ENCODE measurements around the gene LRMDA.
"Not testable (repeated sequence)": the region's sequence is repeated elsewhere in the genome, so short reads cannot be mapped to it uniquely, and the experiment has no call there.

The LRMDA gene

DNA sequence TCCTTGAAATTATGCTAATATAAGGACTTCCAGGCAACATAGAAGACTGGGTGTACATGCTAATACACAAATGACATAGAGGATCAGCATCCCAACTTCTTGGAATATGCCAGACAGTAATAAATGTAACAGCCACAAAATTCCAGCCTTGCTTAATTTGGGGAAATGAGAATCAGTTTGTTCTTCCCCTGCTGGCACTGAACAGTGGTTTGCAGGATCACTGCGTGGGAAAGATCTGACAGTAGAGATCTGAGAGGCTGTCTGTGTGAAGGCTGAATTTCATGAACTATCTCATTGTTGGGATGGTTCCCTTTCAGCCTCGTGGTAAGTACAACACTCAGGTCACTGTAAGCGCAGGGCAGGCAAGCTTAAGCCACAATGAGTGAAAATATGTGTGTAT is 1078.0 kb downstream of the LRMDA start:
- no peak for DNase-seq (ENCODE audit: low spot score)

DNA sequence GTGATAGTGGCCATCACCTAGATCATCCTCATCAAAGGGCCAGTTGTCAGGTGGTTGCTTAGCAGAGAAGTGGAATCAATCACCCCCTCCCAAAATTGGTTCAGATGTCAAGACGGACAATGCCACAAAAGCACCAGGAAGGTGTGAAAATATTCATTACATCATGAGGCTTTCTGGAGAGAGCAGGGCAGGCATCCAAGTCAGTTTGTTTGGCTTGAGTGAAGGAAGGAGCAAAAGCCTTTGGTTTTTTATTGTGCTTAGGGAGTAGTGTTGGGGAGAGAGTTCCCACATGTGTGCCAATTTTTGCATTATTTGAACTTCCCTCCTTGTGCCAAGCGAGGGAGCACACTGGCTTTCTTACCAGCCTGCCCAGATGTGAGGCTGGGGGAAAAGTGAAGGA is 1082.9 kb downstream of the LRMDA start:
- no peak for DNase-seq (ENCODE audit: low spot score)

DNA sequence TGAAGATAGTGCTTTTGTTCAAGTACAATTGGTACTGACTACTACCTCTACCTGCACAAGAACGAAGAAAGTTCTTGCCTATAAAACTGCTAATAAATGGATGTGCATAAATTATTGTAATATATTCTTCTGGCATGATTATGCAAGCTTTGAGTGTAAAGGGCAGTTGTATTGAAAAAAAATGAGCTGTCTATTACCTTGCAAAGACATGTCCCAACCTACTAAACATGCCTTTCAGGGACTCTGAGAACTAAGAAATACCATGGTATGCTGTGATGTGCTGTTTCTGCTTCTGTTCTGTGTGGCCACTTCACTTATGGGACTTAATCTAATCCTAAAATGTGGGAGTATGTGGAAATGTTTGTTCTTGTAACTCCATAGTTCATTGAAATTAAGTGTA is 1083.4 kb downstream of the LRMDA start:
- DNase-seq (ENCODE audit: low spot score), result no peak

DNA sequence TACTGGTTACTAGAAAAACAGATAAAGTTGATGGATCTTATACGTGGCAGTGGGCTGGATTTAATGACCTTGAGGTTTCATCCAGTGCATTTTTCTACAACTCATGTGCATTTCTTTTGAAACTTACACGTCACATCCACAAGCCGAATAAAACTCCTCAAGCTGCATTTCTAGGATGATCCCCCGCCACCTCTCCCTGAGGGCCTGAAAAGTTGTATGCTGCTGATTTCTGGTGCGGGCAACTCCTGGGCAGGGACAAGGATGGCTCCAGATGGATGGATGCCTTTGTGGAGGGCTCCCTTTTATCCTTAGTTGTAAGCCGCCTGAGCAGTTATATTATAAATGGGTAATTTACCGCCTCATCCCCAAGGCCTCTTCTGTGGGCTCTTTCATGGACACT is 1091.1 kb downstream of the LRMDA start:
- no peak for DNase-seq (ENCODE audit: low spot score)

DNA sequence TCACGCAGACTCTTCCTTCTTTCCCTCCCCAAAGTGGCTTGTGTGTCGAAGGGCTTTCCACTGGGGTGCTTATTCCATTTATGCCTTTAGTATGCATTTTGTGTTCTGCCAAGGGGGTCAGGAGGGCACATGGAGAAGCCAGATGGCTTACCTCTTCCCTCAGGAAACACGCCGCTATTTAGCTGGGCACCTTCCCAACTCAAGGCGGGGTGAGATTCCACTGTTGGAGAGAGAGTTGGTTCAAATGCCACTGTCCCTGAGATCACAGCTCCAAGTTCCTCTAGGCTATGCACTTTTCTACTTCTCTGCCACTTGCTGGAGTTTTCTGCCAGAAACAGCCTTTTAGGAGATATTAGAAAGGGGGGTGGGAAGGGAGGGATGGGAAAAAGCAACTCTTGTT is 1091.8 kb downstream of the LRMDA start:
- DNase-seq (ENCODE audit: low spot score), result no peak

DNA sequence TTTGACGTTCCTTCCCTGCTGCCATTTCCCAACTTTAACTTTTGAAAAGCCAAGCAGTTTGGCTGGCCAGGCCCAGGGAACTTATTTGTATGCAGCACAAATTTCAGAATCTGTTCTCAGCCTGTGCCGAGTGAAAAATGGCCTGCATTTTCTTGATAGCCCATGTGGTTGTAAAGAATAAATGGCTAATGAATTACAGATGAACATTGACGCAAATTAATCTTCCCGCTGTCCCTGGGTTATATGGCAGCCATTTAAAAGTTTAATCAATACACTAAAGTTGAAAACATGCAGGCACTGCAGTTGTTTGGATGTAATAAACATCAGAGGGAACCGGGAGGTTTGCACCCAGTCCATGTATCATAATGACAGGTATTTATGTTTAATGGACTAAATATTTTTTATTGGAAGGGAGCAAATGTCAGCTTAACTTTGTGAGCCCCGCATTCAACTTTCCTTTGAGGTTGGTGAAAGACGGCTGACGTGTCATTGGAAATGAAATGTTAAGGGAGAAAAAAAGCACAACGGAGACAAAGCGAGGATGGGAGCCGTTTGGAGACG is 1092.4 kb downstream of the LRMDA start:
- DNase-seq (ENCODE audit: low spot score), result no peak

DNA sequence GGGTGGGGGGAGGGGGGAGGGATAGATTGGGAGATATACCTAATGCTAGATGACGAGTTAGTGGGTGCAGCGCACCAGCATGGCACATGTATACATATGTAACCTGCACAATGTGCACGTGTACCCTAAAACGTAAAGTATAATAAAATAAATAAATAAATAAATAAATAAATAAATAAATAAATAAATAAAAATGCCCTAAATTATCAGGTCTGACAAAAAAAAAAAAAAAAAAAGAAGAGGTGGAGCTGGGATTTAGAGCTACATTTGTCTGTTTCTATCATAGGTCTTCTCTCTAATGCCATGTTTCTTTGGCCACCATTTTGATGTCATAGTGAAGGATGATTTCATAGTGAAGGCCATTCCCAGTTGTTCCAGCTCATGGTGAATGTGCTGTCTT is 1095.4 kb downstream of the LRMDA start:
- not testable (repeated sequence) for DNase-seq (ENCODE audit: low spot score)

DNA sequence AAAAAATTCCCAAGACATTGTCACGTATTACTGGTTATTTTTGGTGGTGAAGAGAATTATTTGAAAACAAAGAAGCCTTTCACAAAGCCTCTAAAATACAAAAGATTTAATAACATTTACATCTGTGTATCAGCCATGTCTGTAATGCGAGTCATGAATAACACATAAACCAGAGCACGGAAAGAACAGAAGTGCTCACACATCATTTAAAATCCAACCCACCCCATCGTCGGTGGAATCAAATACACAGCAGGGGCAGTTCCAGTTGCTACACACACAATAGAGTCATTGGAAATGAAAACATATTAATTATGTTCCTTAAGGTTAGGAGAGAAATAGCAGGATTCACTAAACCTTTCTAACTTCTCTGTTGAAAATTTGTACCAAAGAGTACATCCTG is 1108.9 kb downstream of the LRMDA start:
- DNase-seq (ENCODE audit: low spot score), result no peak

DNA sequence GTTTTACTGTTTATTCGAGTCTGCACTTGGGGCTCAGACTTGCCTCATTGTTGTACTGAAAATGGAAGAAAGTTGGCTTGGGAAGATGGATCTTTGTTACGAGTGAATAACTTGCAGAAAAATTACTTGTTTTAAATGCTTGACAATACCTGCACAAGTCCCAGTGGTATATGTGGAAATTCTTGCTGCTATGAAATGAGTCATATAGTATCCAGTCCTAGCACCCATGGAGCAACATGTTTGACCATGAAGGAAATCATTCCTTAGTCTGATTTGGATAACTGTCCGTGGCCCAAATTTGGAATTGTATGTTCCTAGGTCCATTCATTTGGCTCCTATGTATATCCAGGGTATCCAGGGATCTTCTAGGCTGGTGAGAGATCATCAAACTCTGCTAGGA is 1109.4 kb downstream of the LRMDA start:
- no peak for DNase-seq (ENCODE audit: low spot score)

DNA sequence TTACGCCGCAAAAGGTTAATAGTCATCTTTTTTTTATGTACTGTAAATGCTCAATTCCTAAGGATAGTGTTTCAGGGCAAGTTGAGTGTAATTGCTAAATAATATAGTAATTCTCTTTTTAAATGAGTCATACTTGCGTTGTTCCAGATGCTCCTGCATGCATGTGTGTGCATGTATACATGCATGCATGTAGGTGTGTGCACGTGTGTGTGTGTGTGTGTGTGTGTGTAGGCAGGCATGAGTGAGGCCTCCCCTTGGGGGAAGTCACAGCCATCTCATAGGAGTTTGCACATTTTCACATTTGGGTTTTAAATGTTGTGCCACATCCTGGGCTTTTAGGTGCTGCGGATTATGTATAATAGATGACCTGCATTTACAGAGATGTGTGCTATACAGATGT is 1110.4 kb downstream of the LRMDA start:
- no peak for DNase-seq (ENCODE audit: low spot score)

DNA sequence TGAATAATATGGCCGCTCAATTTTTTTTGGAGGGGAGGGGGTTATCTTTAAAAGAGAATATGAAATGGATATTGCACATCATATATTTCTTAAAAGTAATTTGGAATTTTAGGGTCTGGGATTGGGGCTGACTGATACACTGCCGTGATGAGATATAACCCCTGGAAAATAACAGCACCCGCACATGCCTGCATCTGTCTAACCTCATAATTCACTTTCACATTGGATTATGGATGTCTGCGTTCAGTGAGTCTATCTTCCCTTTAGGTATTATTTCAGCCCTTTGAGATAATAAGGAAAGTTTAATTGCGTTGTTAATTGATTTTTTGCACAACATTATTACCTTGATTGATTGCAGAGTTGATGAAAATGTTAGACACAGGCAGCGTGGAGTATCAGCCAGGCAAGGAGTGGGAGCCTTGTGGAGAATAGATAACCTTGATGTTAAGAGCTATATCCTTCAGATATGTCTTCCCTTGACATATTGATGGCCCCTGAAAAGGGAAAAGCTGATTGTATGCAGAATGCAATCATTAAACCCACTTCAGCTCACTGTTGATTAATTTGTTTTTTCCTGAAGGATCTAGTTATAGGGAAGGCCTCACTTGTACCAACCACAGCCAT is 1111.0 kb downstream of the LRMDA start:
- DNase-seq (ENCODE audit: low spot score), result no peak

DNA sequence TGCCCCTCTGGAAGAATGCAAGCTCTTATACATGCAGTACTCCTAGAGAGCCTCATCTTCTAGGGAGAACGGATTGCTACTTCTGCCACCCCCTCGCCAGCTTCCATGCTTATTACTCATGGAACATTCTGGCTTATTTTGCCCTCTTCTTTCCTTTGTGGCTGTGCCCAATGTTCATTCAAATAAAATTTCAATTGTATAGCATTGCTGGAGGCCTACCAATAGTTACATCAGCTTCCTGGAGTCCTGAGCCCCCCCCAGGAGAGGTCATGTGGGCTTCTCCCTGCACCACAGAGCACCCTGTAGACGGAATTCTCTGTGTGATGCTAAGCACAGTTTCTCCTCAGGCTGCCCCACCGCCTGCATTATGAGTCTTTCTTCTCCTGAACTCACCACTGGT is 1112.2 kb downstream of the LRMDA start:
- no peak for DNase-seq (ENCODE audit: low spot score)

DNA sequence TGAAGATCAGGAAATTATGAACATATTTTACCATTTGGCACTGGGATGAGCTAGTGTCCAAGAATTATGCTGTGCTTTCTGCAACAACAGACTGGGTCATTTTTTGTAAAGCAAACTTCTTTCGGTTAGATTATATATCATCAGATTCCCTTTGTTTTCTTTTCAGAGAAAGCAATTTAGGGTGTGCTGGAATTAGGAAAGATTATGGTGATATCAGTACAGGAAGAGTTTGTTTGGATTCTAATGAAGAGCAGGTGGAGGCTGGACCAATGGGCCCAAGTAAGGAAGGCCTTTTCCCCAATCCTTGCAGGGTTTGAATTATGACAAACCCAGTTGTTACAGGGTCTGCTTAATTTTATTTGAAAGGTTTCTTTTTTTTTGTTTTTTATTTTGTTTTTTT is 1113.4 kb downstream of the LRMDA start:
- no peak for DNase-seq (ENCODE audit: low spot score)

DNA sequence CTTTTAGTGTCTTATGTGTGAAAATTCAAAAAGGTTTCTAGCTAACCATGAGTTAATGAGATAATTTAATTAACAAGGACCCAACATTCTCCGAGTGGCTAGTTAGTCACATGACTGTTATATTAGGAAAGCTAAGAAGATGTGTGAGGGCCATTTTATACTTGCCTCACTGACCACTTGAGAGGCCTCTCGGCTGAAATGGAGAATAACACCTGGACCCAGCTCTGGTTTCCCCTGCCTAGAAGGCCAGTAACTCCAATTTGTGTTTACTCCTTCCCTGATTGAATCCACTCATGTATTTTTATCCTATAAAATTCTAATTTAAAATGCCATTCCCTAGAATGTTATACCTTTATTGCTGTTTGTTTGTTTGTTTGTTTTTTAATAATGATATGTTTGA is 1115.0 kb downstream of the LRMDA start:
- no peak for DNase-seq (ENCODE audit: low spot score)

DNA sequence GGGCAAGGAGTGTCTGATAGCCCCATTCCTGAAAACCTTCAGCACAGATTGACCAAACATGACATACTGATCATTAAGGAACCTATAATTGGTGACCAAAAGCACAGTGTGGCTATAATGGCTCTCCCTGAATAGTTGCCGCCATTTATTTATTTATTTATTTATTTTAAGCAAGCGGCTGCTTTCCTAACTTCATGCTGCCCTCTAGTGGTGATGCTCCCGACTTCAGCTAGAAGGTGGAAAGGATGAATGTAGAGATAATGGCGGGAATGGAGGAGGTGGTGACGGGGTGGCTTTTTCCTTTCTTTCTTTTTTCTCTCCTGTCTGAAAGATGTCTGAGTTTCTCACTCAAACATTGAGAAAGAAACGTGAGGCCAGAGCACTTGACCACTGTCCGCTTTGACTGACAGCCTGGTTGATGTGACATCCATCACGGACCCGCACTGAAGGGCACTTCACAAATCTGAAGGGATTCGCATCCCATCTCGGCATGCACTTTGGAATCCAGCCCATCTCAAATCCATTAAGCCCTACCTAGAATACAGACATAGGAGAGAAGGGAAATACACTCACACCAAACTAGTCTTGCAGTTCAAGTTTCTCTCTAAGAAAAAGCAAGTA is 1116.0 kb downstream of the LRMDA start:
- DNase-seq (ENCODE audit: low spot score), result no peak

DNA sequence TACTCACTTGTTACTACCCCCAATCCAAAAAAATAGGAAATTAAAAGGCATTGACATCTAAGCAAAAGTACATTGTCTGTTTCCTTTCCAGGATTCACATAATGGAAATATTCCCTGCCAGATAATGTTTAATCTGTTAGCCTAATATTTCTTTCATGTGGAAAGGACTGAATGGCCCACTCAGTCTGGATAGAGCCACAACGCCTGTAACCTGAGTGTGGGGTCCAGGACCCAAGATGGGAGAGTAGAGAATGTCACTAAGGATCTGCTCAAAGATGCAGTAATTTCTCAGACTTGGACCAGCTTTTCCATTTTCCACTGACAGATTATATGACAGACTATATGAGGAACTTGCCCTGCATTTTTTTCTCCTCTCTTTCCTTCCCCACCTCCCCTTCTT is 1117.3 kb downstream of the LRMDA start:
- DNase-seq (ENCODE audit: low spot score), result no peak

DNA sequence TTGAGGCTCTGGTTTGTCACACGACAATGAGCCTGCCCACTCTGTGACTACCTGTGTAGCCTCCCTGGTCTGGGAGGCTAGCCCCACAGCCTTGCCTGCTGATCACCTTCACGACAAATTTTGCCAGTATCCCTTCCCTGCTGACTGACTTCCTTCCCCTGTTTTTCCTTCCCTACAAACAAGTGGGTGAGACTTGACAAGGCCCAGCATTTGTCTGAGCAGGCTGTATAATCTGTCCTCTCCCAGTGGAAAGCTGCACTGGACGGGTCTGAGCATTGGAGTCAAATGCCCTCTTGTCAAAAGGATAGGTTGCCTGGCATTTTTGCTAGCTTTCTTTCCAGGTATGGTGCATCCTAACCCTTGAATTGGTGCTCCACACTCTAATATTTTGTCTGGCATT is 1117.7 kb downstream of the LRMDA start:
- DNase-seq (ENCODE audit: low spot score), result no peak

DNA sequence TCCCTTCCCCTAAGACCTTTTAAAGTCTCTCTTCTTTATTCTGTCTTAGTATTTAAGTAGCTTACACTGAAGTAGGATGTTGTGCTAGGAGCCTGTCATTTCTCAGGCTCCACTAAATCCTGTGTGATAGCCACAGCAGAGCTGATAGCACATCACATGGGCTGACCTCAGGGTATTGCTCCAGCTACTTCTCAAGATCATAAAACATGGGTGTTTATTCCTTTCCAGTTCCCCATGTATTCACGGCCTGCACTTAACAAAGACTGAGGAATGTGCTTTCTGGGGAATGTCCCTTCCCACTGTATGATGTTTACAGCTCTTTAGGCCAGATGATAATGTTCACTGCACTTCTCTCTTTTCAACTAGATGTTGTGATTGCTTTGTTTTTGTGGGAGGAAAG is 1119.4 kb downstream of the LRMDA start:
- DNase-seq (ENCODE audit: low spot score), result no peak

DNA sequence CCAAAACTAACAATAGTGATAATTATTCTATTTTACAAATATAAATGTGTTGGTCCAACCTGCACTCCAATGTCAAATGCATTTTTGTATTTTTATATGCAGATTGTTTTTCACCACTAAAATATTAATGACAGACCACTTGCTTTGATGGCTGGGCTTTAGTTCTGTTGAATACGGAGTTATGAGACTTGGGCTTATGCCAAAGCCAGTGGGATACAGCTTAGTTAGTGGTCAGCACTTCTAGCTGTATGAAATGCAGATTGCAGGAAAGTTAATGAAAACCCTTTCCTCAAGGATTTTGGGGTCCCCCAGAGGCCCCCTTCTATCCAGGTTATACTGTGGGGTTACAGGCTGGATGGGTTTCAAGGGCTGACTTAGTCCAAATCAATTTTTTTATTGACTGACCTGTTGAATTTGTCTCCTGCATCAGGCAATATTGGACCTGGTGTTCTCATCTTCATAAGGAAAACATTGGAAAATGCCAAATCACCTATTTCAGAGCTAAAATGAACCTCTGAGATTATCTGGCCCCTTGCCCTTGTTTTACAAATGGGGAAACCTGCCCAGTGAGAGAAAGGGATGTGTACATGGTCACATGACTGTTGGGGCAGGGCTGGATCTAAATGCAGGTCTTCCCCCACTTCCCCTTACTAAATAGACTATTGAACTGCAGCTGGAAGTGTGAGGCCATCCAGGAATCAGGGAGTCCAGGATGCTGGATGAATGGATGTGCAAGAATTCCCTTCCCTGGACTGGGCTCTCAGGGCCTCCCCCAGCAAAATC is 1120.9 kb downstream of the LRMDA start:
- no peak for DNase-seq (ENCODE audit: low spot score)

DNA sequence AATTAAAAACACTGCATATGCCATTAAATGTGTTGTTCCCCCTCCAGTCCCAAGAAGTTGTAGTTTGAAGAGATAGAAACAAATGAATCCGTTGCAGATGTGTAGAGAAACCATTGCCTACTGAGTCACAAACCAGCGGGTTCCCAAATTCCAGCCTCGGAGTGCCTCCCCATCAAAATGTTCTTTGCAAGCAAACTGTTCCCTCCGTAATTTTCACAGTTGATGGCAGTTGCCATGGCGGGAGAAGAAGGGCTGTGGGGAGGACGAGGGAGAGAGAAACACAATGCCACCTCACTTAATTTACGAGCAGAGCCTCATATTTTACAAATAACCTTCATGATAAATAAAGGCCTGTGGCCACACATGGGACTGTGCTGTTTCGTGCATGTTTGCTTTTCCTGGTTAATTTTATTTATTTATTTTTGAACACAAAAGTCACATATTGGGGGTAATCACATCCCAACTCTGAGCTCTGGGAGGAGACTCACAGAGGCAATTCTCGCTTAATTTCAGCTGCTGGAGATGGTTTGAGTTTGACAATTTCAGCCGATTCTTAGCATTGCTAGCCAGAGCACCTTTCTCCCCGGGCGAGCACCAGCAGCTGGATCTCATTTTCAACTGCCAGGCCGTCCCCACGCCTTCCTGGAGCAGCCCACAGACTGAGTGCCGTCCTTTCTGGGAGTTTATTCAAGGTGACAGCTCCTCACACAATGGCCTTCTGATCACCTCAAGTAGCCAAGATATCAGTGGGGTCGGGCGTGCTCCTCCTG is 1122.0 kb downstream of the LRMDA start:
- DNase-seq (ENCODE audit: low spot score), result no peak

DNA sequence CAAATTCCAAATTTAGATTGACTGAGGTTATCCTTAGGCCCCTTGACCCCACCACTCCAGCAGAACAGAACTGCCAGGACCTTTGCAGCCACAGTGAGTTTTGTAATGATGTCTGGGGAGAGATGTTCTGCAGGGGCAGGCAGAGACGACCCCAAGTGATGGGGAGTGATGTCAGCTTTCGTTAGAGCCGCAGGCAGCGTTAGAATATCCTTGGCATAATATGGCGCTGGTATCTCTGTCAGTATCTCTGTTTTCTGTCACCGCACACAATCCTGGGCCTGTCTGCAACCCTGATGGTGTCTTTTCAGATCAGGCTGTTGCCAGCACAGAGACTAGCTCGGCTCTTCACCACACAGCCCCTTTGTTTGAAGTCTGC is 1122.6 kb downstream of the LRMDA start:
- DNase-seq (ENCODE audit: low spot score), result no peak

DNA sequence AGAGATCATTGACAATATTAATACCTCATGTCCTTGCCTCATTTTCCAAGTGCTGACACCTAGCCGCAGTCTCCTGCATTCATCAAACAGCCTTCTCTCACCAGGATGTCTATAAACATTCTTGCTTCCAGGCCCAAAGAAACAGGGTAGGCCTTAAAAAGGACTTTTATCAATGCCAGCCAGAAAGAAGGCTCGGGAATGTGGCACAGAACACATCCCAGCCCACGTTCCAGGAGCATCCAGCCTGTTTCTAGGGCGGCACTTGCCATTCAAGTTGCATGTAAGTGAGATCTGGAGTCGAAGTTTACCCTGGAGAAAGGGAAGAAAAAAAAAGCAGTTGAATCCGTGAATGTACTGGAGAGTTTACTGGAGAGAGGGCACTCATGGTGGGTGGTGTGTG is 1123.1 kb downstream of the LRMDA start:
- no peak for DNase-seq (ENCODE audit: low spot score)
